SW480 (cell line): Measurements from ENCODE around the gene GPC3.

Source experiments
- DNase-seq: peaks from one replicate; pipeline ENCODE4 v3.0.0-alpha.2; 2016; ENCODE audit warnings: low spot score

Gene GPC3

DNA sequence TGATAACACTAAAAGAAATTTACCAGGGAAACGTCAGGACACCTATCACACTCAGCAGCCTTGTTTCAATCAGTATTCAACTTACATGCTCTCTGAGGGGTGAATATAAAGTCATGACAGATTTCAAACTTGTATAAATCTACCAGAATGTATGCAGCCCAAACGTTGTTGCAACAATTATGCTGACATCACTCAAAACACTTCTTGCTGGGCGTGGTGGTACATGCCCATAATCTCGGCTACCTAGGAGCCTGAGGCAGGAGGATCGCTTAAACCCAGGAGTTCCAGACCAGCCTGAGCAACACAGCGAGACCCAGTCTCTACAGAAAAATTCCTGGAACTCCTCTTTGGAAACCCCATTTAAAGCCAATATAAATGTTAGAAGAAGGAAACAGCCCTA, 303.5 kb downstream of the GPC3 start:
- DNase-seq: no peak

DNA sequence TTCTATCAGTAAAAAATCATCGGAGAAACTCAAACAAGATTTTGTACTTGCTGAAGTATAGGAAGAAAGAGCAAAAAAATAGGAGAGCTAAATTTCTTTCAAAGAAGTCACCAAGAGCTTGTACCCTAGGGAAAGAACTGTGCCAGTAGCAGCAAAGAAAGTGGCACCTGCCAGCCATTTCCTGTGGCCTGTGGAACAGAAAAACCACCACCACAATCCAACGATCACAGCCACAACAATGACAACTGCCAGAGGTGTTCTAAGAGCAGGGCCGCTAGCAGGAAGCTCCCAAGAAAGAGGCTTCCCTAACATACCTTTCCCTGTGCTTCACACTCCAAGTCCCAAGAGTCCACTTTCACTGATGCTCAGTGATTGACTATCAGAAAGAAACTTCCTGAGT, 304.0 kb downstream of the GPC3 start:
- DNase-seq: peak; percentile 41

DNA sequence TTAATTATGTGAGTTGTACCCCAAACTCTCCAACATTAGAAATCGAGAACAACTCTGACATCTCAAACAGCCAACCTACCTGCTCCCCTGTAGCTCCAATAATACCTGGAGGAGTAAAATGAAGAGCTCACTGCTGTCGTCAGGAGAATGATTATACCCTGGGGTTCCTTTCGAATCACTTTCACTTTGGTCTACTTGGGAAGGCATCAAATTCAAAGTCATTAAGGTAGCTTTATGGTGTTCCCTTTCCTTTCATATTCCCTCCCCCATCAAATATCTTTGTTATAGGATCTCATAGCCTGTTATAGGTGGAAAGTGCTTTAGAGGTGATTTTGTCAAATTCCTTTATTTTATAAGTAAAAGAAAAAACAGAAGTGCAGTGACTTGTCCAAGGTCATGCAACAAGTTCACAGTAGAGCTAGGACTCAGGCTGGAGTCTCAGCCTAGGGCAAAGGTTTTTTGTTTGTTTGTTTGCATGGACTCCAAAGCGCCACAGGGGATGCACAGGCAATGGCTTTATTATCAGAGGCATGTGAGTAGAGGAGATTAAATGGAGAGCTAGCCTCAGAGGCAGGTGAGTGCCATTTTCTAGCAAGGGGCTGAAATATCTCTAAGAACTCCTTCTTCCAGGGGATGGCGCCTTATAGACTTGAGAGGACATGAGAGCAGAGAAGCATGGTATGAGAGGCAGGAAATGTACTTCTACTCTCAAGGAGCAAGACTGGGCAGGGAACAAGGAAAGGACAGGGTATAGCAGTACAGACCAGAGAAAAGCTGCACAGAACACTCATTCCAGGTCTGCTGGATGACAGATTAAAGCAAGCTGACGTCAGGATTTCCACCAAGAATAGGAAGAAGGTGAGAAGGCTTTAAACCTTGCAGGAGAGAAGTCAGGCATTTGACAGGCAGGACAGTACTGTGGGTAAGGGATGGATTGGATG, 308.0 kb downstream of the GPC3 start:
- DNase-seq: peak; percentile 18

DNA sequence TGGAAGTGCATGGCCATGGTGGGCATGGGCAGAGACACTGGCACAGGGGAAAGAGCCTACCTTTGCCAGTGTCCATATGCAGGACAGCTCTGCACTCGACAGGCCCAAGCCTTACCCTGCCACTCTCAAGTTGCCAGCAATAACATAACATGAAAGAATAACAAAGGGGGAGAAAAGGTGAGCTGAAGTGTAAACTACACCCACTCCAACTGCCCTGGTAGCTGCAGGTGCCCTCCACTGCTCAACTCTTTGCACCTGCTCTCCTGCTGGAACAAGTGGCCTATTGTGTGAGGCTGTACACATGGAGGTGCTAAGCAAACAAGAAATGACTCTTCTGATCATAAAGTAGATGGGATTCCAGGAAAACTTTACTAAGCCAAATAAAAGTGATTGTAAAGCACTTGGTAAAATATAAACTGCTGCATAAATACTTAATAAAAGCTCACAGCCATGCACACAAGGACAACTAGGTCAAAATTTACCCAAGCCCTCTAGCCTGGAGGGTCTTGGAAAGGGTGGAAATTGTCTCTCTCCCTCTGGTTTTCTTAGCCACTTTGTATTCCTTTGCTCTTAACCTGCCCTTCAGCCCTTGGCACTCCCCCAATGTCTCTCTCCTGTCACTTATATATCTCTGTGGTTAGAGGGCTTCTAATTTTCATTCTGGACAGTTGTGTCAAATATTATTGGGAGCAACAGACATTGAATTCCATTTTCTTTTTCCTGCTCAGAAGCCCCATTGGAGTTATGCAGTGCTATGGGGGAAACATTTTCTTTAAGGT, 308.9 kb downstream of the GPC3 start:
- DNase-seq: peak; percentile 93

GRCh38 chrX:133674726-133675470, 310.5 kb downstream of the GPC3 start:
- peak; percentile 68 for DNase-seq

GRCh38 chrX:133670383-133670782, 315.0 kb downstream of the GPC3 start:
- peak; percentile 30 for DNase-seq

DNA sequence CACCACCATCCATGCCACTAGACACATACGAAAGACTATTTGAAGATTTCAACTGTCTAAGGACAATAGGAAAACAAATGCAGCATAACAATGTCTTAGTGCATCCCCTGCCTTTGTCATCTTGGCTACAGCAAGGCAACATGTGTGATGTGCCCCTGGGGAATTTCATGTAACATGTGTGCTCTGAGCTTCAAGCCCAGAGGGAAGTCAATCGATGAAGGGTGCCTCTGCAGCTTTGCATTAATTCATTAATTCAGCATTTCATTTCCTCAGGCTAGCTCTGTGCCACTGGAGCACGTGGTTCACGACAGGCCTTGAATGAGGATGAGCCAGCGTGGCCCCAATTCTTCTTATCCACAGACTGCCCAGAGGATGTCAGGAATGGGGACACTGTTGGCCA, 316.2 kb downstream of the GPC3 start:
- no peak for DNase-seq

DNA sequence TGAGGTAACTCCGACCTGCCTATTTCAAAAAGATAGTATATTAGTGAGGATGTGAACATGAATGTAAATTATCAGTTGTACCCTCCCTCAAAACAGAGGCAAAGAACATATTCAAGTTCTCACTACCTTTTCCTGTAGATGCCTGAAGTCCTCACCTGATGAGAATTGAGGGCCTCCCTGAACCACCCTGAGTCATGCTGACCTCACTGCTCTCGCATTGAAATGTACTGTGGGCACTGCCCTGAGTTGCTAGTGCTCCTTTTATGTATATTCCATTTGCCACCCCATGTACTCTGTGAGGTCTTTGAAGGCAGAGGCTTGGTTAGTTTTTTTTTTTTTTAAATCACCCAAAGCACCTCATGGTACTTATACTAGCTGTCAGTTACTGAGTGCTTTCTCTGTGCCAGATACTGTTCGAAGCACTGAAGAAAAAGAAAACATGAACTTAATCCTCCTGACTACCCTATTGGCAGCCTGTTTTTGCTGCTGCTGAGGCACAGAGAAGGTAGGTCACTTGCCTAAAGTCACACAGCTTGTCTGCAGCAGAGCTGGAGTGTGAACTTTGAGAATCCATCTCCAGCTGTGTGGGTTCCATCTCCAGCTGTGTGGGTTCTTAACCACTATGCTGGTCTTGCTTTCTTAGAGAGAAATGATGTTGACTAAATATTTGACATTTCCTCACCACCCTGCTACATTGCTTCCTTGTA, 317.0 kb downstream of the GPC3 start:
- peak; percentile 39 for DNase-seq

DNA sequence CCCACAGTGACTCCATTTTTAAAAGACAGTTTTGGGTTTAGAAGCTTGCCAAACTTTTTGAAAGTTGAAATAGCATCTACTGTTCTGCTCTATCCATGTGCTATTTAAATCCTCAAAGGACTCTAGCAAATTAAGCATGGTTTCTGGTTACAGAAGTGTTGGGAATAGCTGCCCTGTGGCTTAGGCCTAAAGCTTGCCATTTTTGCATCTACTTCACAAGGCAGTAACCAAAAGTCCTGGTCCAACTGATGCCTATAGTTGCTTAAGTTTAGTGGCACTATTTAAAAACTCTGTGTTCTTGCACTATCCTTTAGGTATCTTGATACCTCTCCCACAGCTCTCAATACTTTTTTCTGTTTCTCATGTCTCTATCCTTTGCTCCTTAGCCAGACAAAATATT, 319.1 kb downstream of the GPC3 start:
- DNase-seq: no peak

GRCh38 chrX:133661962-133662839, 323.2 kb downstream of the GPC3 start:
- DNase-seq: no peak

DNA sequence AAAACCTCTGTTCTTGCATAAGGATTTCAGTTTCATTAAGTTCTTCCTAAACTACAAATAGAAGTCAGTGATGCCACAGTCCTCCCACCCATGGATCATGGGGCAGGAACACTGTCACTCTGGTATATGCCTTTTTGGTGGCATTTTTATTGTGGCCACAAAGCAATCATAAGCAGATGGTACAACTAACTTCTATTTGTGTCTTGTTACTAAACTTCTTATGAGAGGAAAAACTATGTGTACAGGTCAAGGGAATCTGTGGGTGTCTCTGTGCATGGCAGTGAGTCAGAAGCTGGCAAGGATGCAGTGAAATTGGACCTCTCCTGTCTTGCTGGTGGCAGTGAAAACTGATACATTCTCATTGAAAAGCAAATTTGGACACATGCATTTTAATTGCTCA, 325.1 kb downstream of the GPC3 start:
- DNase-seq: no peak

- no peak for DNase-seq
Observed at GRCh38 chrX:133658293-133658911, 327.0 kb downstream of the GPC3 start.

GRCh38 chrX:133655275-133656265, 329.8 kb downstream of the GPC3 start:
- no peak for DNase-seq

- DNase-seq: no peak
Observed at GRCh38 chrX:133654811-133655210, 330.6 kb downstream of the GPC3 start.

DNA sequence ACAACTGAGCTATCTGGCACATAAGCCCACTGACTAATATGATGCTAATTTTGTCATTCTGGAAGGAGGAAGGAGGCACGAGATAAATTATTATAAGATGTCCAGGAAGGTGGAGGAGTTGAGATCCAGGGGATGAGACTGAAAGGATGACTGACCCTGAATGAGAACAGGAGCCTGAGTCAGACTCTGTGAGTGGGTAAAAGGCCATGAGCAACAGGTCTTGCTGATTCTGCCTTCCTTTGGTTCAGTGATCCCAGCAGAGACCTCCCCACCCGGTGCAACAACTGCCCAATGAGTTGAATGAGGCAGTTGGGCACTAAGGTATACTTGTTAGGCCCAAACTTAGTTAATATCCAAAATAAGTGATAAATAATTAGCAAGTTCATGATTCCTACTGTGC, 332.0 kb downstream of the GPC3 start:
- no peak for DNase-seq

DNA sequence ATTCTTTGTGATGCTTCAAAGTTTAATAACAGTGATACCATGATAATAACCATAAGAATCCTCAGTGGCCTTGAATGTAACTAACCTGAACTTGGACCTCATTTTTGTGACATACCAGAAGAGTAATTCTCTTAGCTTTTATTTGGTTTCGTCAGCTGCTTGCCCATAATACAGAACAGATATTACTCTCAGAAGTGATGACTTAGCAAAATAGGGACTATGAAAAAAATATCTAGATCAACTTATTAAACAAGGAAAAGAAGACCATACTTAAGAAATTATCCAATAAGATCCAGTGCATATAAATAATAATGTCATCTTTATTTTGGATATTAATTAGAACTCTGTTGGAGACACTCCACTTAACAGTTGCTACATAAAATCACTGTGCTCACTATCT, 333.2 kb downstream of the GPC3 start:
- DNase-seq: no peak

DNA sequence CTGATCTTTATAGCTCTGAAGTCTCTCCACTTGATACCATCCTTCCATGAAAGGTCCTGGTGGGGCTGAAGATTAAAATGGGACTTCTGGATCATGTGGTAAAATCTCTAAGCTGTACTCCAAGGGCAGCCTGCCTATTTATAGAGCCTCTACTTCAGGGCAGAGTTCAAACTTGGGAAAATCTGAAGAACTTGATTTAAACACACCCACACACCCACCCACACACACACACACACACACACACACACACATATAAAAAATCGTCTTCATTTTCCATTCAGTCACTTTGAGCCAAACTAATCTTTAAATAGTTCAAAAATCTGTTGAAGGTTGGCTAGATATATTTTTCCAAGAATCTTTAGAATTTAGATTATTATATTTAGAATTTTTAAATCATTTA, 335.2 kb downstream of the GPC3 start:
- no peak for DNase-seq

DNA sequence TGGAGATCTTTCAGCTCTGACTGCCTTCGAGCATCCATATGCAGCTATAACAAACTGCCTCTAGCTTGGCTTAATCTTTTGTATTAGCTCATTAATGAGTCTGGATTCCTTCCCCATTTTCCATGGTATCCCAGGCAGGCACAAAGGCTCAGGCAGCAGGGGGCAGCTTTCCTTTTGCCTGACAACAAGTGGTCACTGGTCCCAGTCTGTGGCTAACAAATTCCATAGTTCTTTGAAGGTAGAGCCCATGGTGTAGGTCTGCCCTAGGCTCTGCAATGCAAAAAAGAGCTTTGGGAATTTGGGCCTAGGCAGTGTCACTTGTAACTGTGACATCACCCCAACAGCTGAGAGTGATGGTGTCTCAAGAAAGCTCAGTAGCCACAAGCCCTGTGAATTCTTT, 335.7 kb downstream of the GPC3 start:
- no peak for DNase-seq

DNA sequence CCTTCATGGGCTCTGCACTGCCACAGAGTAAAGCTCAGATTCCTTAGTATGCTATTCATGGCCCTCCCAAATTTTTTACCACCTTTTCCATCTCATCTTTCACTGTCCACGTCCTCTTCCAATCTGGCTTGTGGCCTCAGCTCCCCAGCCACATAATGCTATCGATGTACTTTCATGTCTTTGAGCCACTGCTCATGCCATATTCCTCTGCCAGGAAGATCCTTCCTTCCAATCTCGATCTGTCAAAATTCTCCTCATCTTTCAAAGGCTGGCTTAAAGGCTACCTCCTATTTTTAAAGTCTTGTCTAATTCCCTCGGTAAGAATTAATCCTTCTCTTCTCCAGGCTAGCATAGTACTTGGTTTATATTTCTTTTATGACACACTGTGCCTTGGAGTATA, 336.8 kb downstream of the GPC3 start:
- DNase-seq: no peak
